Measurements from ENCODE around the gene PTPRE. TPM values are rescaled to one million over a fixed set of nuclear protein-coding genes. Genes with fewer than 3 reads are reported as not detected.

Gene PTPRE
- polyA plus RNA-seq, 1 of the 3 experiments (the other 2 are of a cell fraction), result 11.8 TPM

- TF ChIP-seq NFIC (IDR thresholded peaks at IDR 0.05; ENCODE audit: borderline replicate concordance) (no peak), PBX3 (IDR thresholded peaks at IDR 0.05) (no peak), ZBTB33 (IDR thresholded peaks at IDR 0.05; ENCODE audit: borderline replicate concordance, low read depth) (no peak), MXI1 (IDR thresholded peaks at IDR 0.05; ENCODE audit: low read depth, low read length) (no peak), GATA2 (CRISPR knock-in tag; IDR thresholded peaks at IDR 0.05) (no peak), ELF1 (IDR thresholded peaks at IDR 0.05) (no peak), SMC3 (IDR thresholded peaks at IDR 0.05; ENCODE audit: low read depth, low read length) (no peak), FOSL2 (IDR thresholded peaks at IDR 0.05; ENCODE audit: borderline replicate concordance, low read depth) (no peak), MEF2A (IDR thresholded peaks at IDR 0.05; ENCODE audit: borderline replicate concordance, low read depth) (no peak), RAD21 (IDR thresholded peaks at IDR 0.05; ENCODE audit: low read length) (no peak), SIN3A (IDR thresholded peaks at IDR 0.05; ENCODE audit: borderline replicate concordance, low read depth, low read length) (no peak), RCOR1 (IDR thresholded peaks at IDR 0.05; ENCODE audit: low read length) (no peak), RXRA (IDR thresholded peaks at IDR 0.05; ENCODE audit: borderline replicate concordance, low read depth) (no peak), EZH2phosphoT487 (IDR thresholded peaks at IDR 0.05; ENCODE audit: borderline replicate concordance, low read depth) (no peak)
- Histone ChIP-seq H3K9ac (no peak overlapping the region), H3K79me2 (ENCODE audit: insufficient read depth) (no peaks in the 10 kb centered on the region), H3K4me2 (no peak overlapping the region), H3K9me2 (no peaks in the 10 kb centered on the region), H3K27me3 (ENCODE audit: insufficient read depth) (no peaks in the 10 kb centered on the region), H3K4me3 (ENCODE audit: low read depth in 2 of 2, low read length in 1 of 2) (no peak overlapping the region), H3F3A (replicated peaks; ENCODE audit: insufficient read depth) (no peaks in the 10 kb centered on the region), H3K9me3 (no peaks in the 10 kb centered on the region), H3K27ac (ENCODE audit: low read depth in 2 of 2, low read length in 1 of 2) (no peak overlapping the region), H2AFZ (ENCODE audit: low read depth) (no peak overlapping the region), H3K4me1 (ENCODE audit: control insufficient read depth in 1 of 2, insufficient read depth in 2 of 2, low read depth in 1 of 2, low read length in 1 of 2) (peaks cover 0 to 7% of the 10 kb centered on the region in 2 experiments; a peak in 2 of 4 replicates), H4K20me1 (ENCODE audit: insufficient read depth) (no peaks in the 10 kb centered on the region), H3K36me3 (replicated peaks in 1 of 2; ENCODE audit: control insufficient read depth in 1 of 2, insufficient read depth in 2 of 2, low read length in 1 of 2) (no peaks in the 10 kb centered on the region)
- WGBS (ENCODE audit: low lambda C conversion rate), result 69% methylated on average over 3 of the region's 3 CpGs
- CTCF ChIA-PET, result interaction anchor here (1.0 to 12.4 kb wide), 4 partner anchors 9 to 61 kb away, joined by 3 to 124 read pairs (median 20); partner anchors contain the start of gene PTPRE
- POLR2A ChIA-PET, result no interaction called here
- no peak for DNase-seq
Observed at GRCh38 chr10:127968027-127968441, 61.1 kb downstream of the PTPRE start.

- H3K9me2 ChIP-seq, result no peaks in the 10 kb centered on the region
- H3K27me3 ChIP-seq (ENCODE audit: insufficient read depth), result no peaks in the 10 kb centered on the region
- no peak for DNase-seq
- H2AFZ ChIP-seq (ENCODE audit: low read depth), result no peak overlapping the region
- TF ChIP-seq TCF12 (IDR thresholded peaks at IDR 0.05) (no peak), SIN3A (IDR thresholded peaks at IDR 0.05; ENCODE audit: borderline replicate concordance, low read depth, low read length) (no peak), PBX3 (IDR thresholded peaks at IDR 0.05) (no peak), JUND (IDR thresholded peaks at IDR 0.05) (no peak), RAD21 (IDR thresholded peaks at IDR 0.05; ENCODE audit: low read length) (no peak), GABPA (IDR thresholded peaks at IDR 0.05; ENCODE audit: low read depth) (no peak)
- H3K36me3 ChIP-seq (replicated peaks in 1 of 2; ENCODE audit: control insufficient read depth in 1 of 2, insufficient read depth in 2 of 2, low read length in 1 of 2), result no peaks in the 10 kb centered on the region
- H3F3A ChIP-seq (replicated peaks; ENCODE audit: insufficient read depth), result no peaks in the 10 kb centered on the region
- H3K9ac ChIP-seq, result no peak overlapping the region
- no peaks in the 10 kb centered on the region for H3K9me3 ChIP-seq
- no peak overlapping the region for H3K4me2 ChIP-seq
- ChIA-PET CTCF (interaction anchor here (2.3 to 12.4 kb wide), 3 partner anchors 44 to 62 kb away, joined by 5 to 124 read pairs (median 37); partner anchors contain the start of gene PTPRE), POLR2A (no interaction called here)
- no peaks in the 10 kb centered on the region for H3K79me2 ChIP-seq (ENCODE audit: insufficient read depth)
- H4K20me1 ChIP-seq (ENCODE audit: insufficient read depth), result no peaks in the 10 kb centered on the region
- H3K27ac ChIP-seq (ENCODE audit: low read depth in 2 of 2, low read length in 1 of 2), result no peak overlapping the region
- 100% methylated on average over 1 of the region's 1 CpG for WGBS (ENCODE audit: low lambda C conversion rate)
- H3K4me3 ChIP-seq (ENCODE audit: low read depth in 2 of 2, low read length in 1 of 2), result no peak overlapping the region
- H3K4me1 ChIP-seq (ENCODE audit: control insufficient read depth in 1 of 2, insufficient read depth in 2 of 2, low read depth in 1 of 2, low read length in 1 of 2), result peaks cover 0 to 8% of the 10 kb centered on the region in 2 experiments; a peak in 2 of 4 replicates
Observed at GRCh38 chr10:127968659-127969058, 61.8 kb downstream of the PTPRE start.
